Measurements from ENCODE around the gene ZFP91. TPM values are rescaled to one million over a fixed set of nuclear protein-coding genes. Genes with fewer than 3 reads are reported as not detected.

ZFP91 gene
- total and polyA plus RNA-seq, 2 of the 13 experiments (the other 11 are each of a cell fraction or from before 2014, with no cell fraction given) = 13.5 to 38.6 TPM

DNA sequence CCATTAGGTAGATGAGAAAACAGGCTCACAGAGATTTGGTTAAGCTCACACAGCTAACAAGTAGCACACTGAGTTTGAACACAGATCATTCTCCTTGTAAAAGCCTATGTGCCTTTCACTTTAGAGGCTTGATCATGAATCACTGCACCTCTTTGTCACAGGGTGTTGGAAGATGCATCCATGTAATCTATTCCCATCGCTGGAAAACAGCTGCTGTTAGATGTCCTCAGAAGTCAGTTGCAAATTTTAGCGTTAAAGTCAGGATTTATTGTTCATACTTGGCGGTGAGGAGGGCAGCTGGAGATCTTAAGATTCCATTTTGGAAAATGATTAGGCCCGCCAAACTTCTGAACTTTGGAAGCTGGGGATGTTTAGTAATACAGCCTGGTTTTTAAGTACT is 46.2 kb downstream of the ZFP91 start:
- intact Hi-C loops (cut with micrococcal nuclease; ENCODE audit: unreplicated experiment) = no loop called here
- POLR2A ChIA-PET = no interaction called here
- BruUV-seq (replicated peaks) = no TSS peak
- WGBS (ENCODE audit: low lambda C conversion rate) = 94% methylated on average over 4 of the region's 4 CpGs
- Histone ChIP-seq H3K4me1 (ENCODE audit: insufficient read depth, low read length) (no peaks in the 10 kb centered on the region), H3K9ac (ENCODE audit: insufficient read depth, low read depth, low read length) (no peak overlapping the region), H3K79me2 (ENCODE audit: insufficient read depth, low read length) (no peaks in the 10 kb centered on the region), H3K4me3 (replicated peaks in 1 of 3; ENCODE audit: insufficient read depth in 1 of 3, low read depth in 2 of 3, low read length in 3 of 3) (no peak overlapping the region), H3K27me3 (ENCODE audit: control insufficient read depth in 1 of 2, insufficient read depth in 2 of 2, low read length in 2 of 2) (no peaks in the 10 kb centered on the region), H3K4me2 (ENCODE audit: low read depth, low read length) (no peak overlapping the region), H2AFZ (ENCODE audit: low read length) (no peak overlapping the region), H3K9me3 (ENCODE audit: low read length) (no peaks in the 10 kb centered on the region), H3K36me3 (replicated peaks in 1 of 2; ENCODE audit: control insufficient read depth in 1 of 2, insufficient read depth in 2 of 2, low read length in 2 of 2) (peaks cover 3 to 44% of the 10 kb centered on the region in 2 experiments), H4K20me1 (ENCODE audit: insufficient read depth, low read length) (no peaks in the 10 kb centered on the region), H3K27ac (ENCODE audit: extremely low read length, insufficient read depth, low read length) (no peak overlapping the region)
- TF ChIP-seq RORA (CRISPR knock-in tag; IDR thresholded peaks at IDR 0.05) (no peak), ZSCAN21 (CRISPR knock-in tag; IDR thresholded peaks at IDR 0.05; ENCODE audit: borderline replicate concordance) (no peak), JDP2 (CRISPR knock-in tag; IDR thresholded peaks at IDR 0.05; ENCODE audit: borderline replicate concordance) (no peak), ZNF788 (CRISPR knock-in tag; IDR thresholded peaks at IDR 0.05; ENCODE audit: borderline replicate concordance) (no peak), ZNF616 (CRISPR knock-in tag; IDR thresholded peaks at IDR 0.05; ENCODE audit: low read depth) (no peak), KLF13 (CRISPR knock-in tag; IDR thresholded peaks at IDR 0.05) (no peak), ZNF572 (CRISPR knock-in tag; IDR thresholded peaks at IDR 0.05) (no peak), AGO2 (optimal IDR thresholded peaks at IDR 0.05; ENCODE audit: low read depth, low read length) (no peak), ZBTB42 (CRISPR knock-in tag; IDR thresholded peaks at IDR 0.05) (no peak), FOXJ3 (CRISPR knock-in tag; IDR thresholded peaks at IDR 0.05; ENCODE audit: borderline replicate concordance) (no peak), KDM1A (CRISPR knock-in tag; IDR thresholded peaks at IDR 0.05) (no peak), NFE2L1 (CRISPR knock-in tag; IDR thresholded peaks at IDR 0.05; ENCODE audit: borderline replicate concordance) (no peak)
- TF ChIP-seq, protein P1, sequence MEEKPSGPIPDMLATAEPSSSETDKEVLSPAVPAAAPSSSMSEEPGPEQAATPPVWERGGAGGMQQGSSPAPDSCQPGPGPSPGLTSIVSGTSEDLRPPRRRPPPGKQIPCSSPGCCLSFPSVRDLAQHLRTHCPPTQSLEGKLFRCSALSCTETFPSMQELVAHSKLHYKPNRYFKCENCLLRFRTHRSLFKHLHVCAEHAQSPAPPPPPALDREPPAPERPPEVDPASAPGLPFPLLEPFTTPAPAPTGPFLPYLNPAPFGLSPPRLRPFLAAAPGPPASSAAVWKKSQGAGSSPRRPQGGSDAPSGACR (CRISPR knock-in tag; IDR thresholded peaks at IDR 0.05) = no peak
- no peak for ATAC-seq
- in situ Hi-C loops (cut with HindIII; ENCODE audit: extremely low pct_ligation_motif_present, low pct_unique_long_range_greater_than_20kb) = loop anchor here (10.0 kb wide), 1 partner anchor 60 kb away; no protein-coding TSS in a partner anchor
- no peak for DNase-seq (ENCODE audit: low spot score)
- no peak for FAIRE-seq
- CTCF ChIA-PET (ENCODE audit: low intra/inter-chr PET ratio, low total read pairs) = no interaction called here
